ENCODE data around the gene ZBTB43. TPM values are rescaled to one million over a fixed set of nuclear protein-coding genes. Genes with fewer than 3 reads are reported as not detected.

The ZBTB43 gene
- total and polyA plus RNA-seq, 2 of the 4 experiments (the other 2 are of a cell fraction) = 4.5 to 15.1 TPM

DNA sequence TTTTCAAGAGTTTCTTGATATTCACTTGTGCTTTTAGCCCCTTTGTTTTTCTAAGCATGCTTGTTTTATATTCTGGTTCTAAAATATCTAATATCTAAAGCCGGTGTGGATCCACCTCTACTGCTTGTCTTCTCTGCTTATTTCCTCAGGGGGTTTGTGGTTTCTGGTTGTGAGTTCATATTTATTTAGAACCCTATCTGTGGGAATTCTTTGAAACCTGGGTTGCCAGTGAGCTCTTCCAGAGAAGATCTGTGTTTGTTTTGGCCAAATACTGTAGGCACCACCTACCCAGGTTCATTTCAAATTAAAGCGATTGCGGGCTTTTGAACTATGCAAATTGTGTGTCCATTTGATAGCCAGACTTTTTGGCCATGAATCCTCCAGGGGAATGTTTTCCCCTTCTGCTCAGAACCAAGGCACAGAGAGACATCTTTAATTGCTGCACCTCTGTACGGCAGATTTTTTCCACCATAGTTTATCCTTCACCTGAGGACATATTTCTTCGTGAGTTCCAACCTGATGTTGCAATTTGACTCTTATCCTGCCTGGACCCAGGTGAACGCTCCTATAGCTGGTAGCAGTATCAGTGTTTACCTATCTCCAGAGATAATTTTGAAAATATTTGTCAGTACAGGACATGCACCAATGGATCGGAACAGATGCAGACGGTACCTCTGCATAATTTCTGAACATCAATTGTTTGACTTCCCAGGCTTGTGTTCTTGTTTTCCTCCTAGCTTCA, 2.4 kb upstream of the ZBTB43 start:
- Histone ChIP-seq H3K56ac (ENCODE audit: extremely low read depth, insufficient read depth, low read length) (no peak overlapping the region), H3K4me1 (ENCODE audit: control insufficient read depth, insufficient read depth, low read length) (peaks cover 4% of the 10 kb centered on the region), H3K14ac (replicated peaks; ENCODE audit: low read depth, low read length) (no peak overlapping the region), H3K4me2 (ENCODE audit: low read depth, low read length) (no peak overlapping the region), H3K36me3 (ENCODE audit: control insufficient read depth, insufficient read depth, low read length) (no peaks in the 10 kb centered on the region), H3K79me1 (ENCODE audit: low read depth in 1 of 2, low read length in 2 of 2) (peaks cover 4 to 16% of the 10 kb centered on the region in 2 experiments; a peak in 3 of 4 replicates), H2BK120ac (ENCODE audit: low read depth, low read length) (no peak overlapping the region), H4K20me1 (ENCODE audit: insufficient read depth, low read length) (peaks cover 10% of the 10 kb centered on the region; the same call in 1 of the 2 replicates), H3K4ac (ENCODE audit: low read depth, low read length) (no peak overlapping the region), H3K27me3 (ENCODE audit: control insufficient read depth, insufficient read depth, low read length) (no peaks in the 10 kb centered on the region), H2BK15ac (ENCODE audit: low read depth, low read length) (no peak overlapping the region), H4K5ac (ENCODE audit: low read depth, low read length) (no peak overlapping the region), H3K23ac (ENCODE audit: low read depth, low read length) (no peak overlapping the region), H2AK5ac (ENCODE audit: low read depth, low read length) (no peak overlapping the region), H3K9ac (ENCODE audit: low read depth, low read length) (no peak overlapping the region), H2AFZ (replicated peaks; ENCODE audit: low read length, poor library complexity) (no peak overlapping the region), H3K9me1 (ENCODE audit: insufficient read depth, low read length) (peaks cover 3% of the 10 kb centered on the region; the same call in 1 of the 2 replicates), H4K8ac (ENCODE audit: low read depth in 2 of 2, low read length in 2 of 2) (no peak overlapping the region), H2AK9ac (replicated peaks; ENCODE audit: low read depth, low read length, poor library complexity) (no peak overlapping the region), H3K9me3 (ENCODE audit: control insufficient read depth, insufficient read depth, low read length) (no peaks in the 10 kb centered on the region), H4K91ac (ENCODE audit: insufficient read depth, low read depth, low read length) (no peak overlapping the region), H3K4me3 (ENCODE audit: insufficient read depth, low read depth, low read length) (no peak overlapping the region), H2BK20ac (ENCODE audit: low read depth, low read length) (no peak overlapping the region), H3K18ac (ENCODE audit: low read depth, low read length) (no peak overlapping the region), H2BK5ac (ENCODE audit: low read depth, low read length, poor library complexity, severe bottlenecking) (no peak overlapping the region), H3K27ac (ENCODE audit: insufficient read depth, low read length) (no peak overlapping the region)
- CTCF ChIA-PET = no interaction called here
- in situ Hi-C loops (cut with MboI; ENCODE audit: low sequenced_read_pairs) = no loop called here
- no CpG with 5 or more reads among the region's 8 CpGs for WGBS, 2 experiments (ENCODE audit: extremely low coverage in 2 of 2, insufficient read length in 1 of 2)
- ATAC-seq (ENCODE audit: low read depth) (no peak), DNase-seq (no peak)
- dilution Hi-C loops (cut with HindIII; ENCODE audit: low sequenced_read_pairs, unreplicated experiment) = no loop called here
- BruUV-seq (replicated peaks) = no TSS peak
- TF ChIP-seq BHLHE40 (IDR thresholded peaks at IDR 0.05; ENCODE audit: low read depth, low read length) (no peak), MAZ (IDR thresholded peaks at IDR 0.05; ENCODE audit: borderline replicate concordance, low read depth, low read length) (no peak), MXI1 (IDR thresholded peaks at IDR 0.05; ENCODE audit: borderline replicate concordance, low read depth, low read length) (no peak), RFX5 (IDR thresholded peaks at IDR 0.05; ENCODE audit: low read depth, low read length) (no peak), MAFK (IDR thresholded peaks at IDR 0.05; ENCODE audit: low read depth, low read length) (no peak), CHD1 (IDR thresholded peaks at IDR 0.05; ENCODE audit: low read depth, low read length) (no peak)
- TF ChIP-seq, protein P1, sequence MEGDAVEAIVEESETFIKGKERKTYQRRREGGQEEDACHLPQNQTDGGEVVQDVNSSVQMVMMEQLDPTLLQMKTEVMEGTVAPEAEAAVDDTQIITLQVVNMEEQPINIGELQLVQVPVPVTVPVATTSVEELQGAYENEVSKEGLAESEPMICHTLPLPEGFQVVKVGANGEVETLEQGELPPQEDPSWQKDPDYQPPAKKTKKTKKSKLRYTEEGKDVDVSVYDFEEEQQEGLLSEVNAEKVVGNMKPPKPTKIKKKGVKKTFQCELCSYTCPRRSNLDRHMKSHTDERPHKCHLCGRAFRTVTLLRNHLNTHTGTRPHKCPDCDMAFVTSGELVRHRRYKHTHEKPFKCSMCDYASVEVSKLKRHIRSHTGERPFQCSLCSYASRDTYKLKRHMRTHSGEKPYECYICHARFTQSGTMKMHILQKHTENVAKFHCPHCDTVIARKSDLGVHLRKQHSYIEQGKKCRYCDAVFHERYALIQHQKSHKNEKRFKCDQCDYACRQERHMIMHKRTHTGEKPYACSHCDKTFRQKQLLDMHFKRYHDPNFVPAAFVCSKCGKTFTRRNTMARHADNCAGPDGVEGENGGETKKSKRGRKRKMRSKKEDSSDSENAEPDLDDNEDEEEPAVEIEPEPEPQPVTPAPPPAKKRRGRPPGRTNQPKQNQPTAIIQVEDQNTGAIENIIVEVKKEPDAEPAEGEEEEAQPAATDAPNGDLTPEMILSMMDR (conservative IDR thresholded peaks at IDR 0.05; ENCODE audit: low read depth, low read length) = no peak
- TF ChIP-seq, protein P2, sequence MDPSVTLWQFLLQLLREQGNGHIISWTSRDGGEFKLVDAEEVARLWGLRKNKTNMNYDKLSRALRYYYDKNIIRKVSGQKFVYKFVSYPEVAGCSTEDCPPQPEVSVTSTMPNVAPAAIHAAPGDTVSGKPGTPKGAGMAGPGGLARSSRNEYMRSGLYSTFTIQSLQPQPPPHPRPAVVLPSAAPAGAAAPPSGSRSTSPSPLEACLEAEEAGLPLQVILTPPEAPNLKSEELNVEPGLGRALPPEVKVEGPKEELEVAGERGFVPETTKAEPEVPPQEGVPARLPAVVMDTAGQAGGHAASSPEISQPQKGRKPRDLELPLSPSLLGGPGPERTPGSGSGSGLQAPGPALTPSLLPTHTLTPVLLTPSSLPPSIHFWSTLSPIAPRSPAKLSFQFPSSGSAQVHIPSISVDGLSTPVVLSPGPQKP (IDR thresholded peaks at IDR 0.05; ENCODE audit: borderline replicate concordance, low read depth, low read length) = no peak
- POLR2A ChIA-PET (ENCODE audit: unreplicated experiment) = no interaction called here
- intact Hi-C loops (cut with micrococcal nuclease) = no loop called here

All from IMR-90 (cell line).